ENCODE measurements around the gene TNIP2. TPM values are rescaled to one million over a fixed set of nuclear protein-coding genes. Genes with fewer than 3 reads are reported as not detected.

TNIP2 gene
- total RNA-seq, 4 donors from 2014 or later = 56.1 to 85.5 (median 75.4) TPM

DNA sequence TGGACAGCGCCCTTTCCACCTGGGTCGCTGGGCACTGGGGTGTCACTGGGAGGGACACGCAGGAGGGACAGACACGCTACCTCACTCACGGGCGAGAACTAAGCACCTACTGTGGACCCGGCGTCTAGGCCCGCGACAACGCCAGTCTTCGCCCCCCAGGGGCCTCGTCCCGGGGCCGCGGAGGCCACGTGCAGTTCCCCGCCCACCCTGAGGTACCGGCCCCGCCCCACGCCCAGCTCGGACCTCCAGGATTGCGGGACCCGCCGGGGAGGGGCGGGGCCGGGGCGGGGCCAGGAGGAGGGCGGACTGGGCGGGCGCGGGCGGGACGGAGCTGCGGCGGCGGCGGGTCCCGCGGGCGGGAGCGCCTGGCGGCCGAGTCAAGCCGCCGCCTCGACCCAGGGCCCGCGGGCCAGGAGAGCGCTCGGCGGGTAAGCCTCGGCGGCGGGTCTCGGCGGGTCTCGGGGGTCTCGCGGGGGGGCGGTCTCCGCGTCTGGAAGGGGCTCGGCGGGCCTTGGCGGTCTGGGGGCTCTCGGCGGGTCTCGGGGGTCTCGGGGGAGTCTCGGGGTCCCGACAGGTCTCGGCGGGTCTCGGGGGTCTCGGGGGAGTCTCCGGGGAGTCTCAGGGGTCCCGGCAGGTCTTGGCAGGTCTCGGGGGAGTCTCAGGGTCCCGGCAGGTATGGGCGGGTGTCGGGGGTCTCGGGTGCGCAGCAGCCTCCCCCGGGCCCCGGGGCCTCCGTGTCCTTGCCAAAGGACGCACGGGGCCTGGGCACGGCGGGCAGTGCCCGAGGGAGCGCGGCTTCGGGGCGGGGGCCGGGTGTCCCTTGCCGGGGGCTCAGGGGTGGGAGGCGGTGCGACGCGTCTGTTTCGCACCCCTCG lies 36.8 kb upstream of the TNIP2 start, which contains the start of gene SH3BP2:
Gene SH3BP2, plus strand, starts transcription at position 375 of the 875 bp plus-strand sequence. CDS start 27,533 bp downstream, outside the sequence.
- DNase-seq (ENCODE audit: extremely low spot score) = no peak
- Histone ChIP-seq H3K9me3 (no peaks in the 10 kb centered on the region), H3K36me3 (no peaks in the 10 kb centered on the region), H3K4me1 (peaks cover 68 to 80% (median 76%) of the 10 kb centered on the region in 4 donors), H3K4me3 (peak within 1 kb of the TSS; percentile 64 to 84 (median 72)), H3K27ac (replicated peaks in 1 of 4) (peak within 1 kb of the TSS; percentile 59 to 82 (median 76)), H3K27me3 (no peaks in the 10 kb centered on the region)
- TF ChIP-seq, protein P1, sequence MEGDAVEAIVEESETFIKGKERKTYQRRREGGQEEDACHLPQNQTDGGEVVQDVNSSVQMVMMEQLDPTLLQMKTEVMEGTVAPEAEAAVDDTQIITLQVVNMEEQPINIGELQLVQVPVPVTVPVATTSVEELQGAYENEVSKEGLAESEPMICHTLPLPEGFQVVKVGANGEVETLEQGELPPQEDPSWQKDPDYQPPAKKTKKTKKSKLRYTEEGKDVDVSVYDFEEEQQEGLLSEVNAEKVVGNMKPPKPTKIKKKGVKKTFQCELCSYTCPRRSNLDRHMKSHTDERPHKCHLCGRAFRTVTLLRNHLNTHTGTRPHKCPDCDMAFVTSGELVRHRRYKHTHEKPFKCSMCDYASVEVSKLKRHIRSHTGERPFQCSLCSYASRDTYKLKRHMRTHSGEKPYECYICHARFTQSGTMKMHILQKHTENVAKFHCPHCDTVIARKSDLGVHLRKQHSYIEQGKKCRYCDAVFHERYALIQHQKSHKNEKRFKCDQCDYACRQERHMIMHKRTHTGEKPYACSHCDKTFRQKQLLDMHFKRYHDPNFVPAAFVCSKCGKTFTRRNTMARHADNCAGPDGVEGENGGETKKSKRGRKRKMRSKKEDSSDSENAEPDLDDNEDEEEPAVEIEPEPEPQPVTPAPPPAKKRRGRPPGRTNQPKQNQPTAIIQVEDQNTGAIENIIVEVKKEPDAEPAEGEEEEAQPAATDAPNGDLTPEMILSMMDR (IDR thresholded peaks at IDR 0.05) = peak in 1 of 3 experiments; percentile 13
- TF ChIP-seq POLR2A (IDR thresholded peaks at IDR 0.05; ENCODE audit: low read depth) (no peak), POLR2AphosphoS5 (IDR thresholded peaks at IDR 0.05) (peak in 1 of 2 donors; percentile 26)
- WGBS = 17% methylated on average over 18 of the region's 104 CpGs
- intact Hi-C loops (cut with DNase I) = no loop called here

- H3K27me3 ChIP-seq = no peaks in the 10 kb centered on the region
- DNase-seq (ENCODE audit: extremely low spot score) = no peak
- WGBS = 74% methylated on average over 5 of the region's 8 CpGs
- intact Hi-C loops (cut with DNase I) = no loop called here
- H3K9me3 ChIP-seq = no peaks in the 10 kb centered on the region
- H3K27ac ChIP-seq (replicated peaks in 1 of 4) = peak overlapping the region; percentile 59 to 82 (median 76)
- peaks cover 68 to 79% (median 76%) of the 10 kb centered on the region in 4 donors for H3K4me1 ChIP-seq
- H3K36me3 ChIP-seq = no peaks in the 10 kb centered on the region
- TF ChIP-seq, protein P1 (IDR thresholded peaks at IDR 0.05) = no peak
- TF ChIP-seq POLR2A (IDR thresholded peaks at IDR 0.05; ENCODE audit: low read depth) (no peak), EP300 (IDR thresholded peaks at IDR 0.05) (no peak), POLR2AphosphoS5 (IDR thresholded peaks at IDR 0.05) (no peak)
- H3K4me3 ChIP-seq = peak overlapping the region in 3 of 4 donors; percentile 67 to 84 (median 77)
These were observed 36.2 kb upstream of the TNIP2 start for GRCh38 chr4:2792396-2792710.

DNA sequence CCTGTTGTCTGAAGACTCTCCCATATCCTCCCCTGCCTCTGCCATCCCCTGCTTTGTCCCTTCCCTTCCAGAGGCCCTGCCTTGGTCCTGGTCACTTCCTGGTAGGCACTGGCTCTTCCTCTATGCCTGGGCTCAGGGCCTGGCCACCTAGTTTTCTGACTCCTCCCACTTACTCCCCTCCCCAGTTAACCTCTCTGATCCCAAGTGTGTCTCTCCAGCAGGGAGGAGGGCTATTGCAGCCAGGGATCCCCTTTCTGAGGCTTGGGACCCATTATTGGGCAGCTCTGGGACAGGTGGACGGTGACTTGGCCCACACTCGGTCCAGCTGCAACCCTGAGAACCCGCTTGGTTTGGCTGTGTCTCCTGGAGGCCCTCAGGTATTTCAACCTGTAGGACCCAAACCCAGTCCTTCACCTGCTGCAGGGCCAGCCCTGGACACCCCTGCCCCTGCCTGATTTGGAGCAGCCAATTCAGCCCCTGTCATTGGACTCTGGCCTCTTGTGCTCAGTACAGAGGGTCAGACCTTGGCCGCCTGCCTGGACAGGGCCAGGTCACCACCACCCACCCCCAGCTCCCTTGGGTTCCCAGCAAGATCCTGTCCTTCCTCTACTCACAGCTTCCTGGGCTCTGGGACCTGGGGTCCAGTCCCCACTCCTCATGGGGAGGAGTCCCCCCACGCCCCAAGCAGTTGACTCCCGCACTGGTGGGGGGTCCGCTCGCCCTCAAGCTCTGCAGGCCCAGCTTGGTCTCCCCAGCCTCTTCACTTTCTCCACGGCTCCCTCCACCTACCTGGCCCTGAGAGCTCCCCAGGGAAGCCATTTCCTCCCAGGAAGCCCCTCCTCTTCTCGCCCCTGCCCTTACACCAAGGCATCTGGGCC lies 35.6 kb upstream of the TNIP2 start:
- WGBS = 98% methylated on average over 8 of the region's 10 CpGs
- TF ChIP-seq POLR2A (IDR thresholded peaks at IDR 0.05; ENCODE audit: low read depth) (no peak), EP300 (IDR thresholded peaks at IDR 0.05) (no peak), POLR2AphosphoS5 (IDR thresholded peaks at IDR 0.05) (no peak)
- TF ChIP-seq, protein P1 (IDR thresholded peaks at IDR 0.05) = no peak
- peak overlapping the region; percentile 59 to 82 (median 76) for H3K27ac ChIP-seq (replicated peaks in 1 of 4)
- no peaks in the 10 kb centered on the region for H3K9me3 ChIP-seq
- intact Hi-C loops (cut with DNase I) = no loop called here
- H3K36me3 ChIP-seq = no peaks in the 10 kb centered on the region
- H3K4me1 ChIP-seq = peaks cover 68 to 76% (median 71%) of the 10 kb centered on the region in 4 donors
- no peak for DNase-seq (ENCODE audit: extremely low spot score)
- H3K4me3 ChIP-seq = no peak overlapping the region
- H3K27me3 ChIP-seq = no peaks in the 10 kb centered on the region

DNA sequence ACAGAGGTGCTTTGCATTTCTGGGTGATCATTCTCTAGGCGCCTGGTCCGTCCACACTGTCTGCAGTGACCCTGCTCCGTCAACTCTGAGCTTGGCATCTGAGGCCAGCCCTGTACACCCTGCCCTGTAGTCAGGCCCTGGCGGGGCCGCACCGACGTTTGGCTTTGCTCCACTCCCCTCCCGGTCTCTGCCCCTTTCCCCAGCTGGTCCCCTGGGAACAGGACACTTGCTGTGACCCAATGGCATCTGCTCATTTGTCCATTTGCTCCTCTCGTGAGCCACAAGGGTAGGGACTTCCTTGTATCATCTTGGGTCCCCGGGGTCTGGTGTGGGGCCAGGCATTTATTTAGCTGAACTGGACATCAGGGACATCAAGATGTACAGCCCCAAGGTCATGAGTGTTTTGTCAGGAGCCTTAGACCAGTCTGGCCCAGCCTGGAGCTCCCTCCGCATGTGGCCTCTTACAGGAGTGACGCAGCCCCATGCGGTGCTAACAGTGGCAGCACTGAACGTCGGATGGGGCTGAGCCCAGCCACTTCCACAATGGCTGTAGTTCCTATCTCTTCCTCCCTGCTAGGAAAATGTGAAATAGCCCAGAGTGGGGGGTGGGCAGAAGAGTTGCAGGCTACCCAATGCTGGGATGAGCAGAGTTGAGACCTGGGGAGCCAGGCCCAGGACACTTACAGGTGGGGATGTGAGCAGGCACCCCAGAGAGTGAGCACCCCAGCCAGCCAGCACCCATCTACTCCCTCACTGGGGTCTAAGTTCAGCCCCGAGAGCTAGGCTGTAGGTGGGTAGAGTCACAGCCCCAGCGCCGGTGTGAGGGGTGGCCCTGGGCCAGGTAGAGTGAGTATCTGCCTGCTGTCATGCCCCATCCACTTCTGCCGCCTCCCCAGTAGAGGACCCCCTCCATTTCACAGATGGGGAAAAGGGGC lies 34.7 kb upstream of the TNIP2 start:
- Histone ChIP-seq H3K4me1 (peaks cover 60 to 72% (median 66%) of the 10 kb centered on the region in 4 donors), H3K9me3 (no peaks in the 10 kb centered on the region), H3K27me3 (no peaks in the 10 kb centered on the region), H3K36me3 (no peaks in the 10 kb centered on the region), H3K27ac (replicated peaks in 1 of 4) (peak overlapping the region in 1 of 4 donors; percentile 46), H3K4me3 (no peak overlapping the region)
- 79% methylated on average over 12 of the region's 19 CpGs for WGBS
- TF ChIP-seq POLR2AphosphoS5 (IDR thresholded peaks at IDR 0.05) (no peak), POLR2A (IDR thresholded peaks at IDR 0.05; ENCODE audit: low read depth) (no peak), EP300 (IDR thresholded peaks at IDR 0.05) (no peak)
- TF ChIP-seq, protein P1 (IDR thresholded peaks at IDR 0.05) = no peak
- no peak for DNase-seq (ENCODE audit: extremely low spot score)
- intact Hi-C loops (cut with DNase I) = no loop called here

All from esophagus muscularis mucosa (tissue), 4 donors.